ENCODE measurements around the gene EREG. TPM values are rescaled to one million over a fixed set of nuclear protein-coding genes. Genes with fewer than 3 reads are reported as not detected.

Gene EREG
- total and polyA plus RNA-seq, 9 of the 15 experiments (the other 6 are each of a cell fraction or from before 2014, with no cell fraction given) = 0.97 to 7.3 (median 2.5) TPM

GRCh38 chr4:74320559-74321118, 44.3 kb upstream of the EREG start (continued):
- peak; percentile 30; the same call in 1 of the 2 replicates for TF ChIP-seq TFAP4 (CRISPR knock-in tag; IDR thresholded peaks at IDR 0.05; ENCODE audit: borderline replicate concordance)
- TF ChIP-seq ZNF121 (CRISPR knock-in tag; conservative IDR thresholded peaks at IDR 0.05) = no peak
- TF ChIP-seq REST (IDR thresholded peaks at IDR 0.05; ENCODE audit: borderline replicate concordance) = peak; percentile 75; the same call in 1 of the 2 replicates
- TF ChIP-seq REST (CRISPR knock-in tag; IDR thresholded peaks at IDR 0.05; ENCODE audit: low read depth) = no peak
- peak in 1 of 2 experiments; percentile 35; a peak in 2 of 4 replicates for TF ChIP-seq MAZ (CRISPR knock-in tag; conservative IDR thresholded peaks at IDR 0.05 in 1 of 2, IDR thresholded peaks at IDR 0.05 in 1 of 2)
- TF ChIP-seq GATA2 (CRISPR knock-in tag; IDR thresholded peaks at IDR 0.05) = peak; percentile 81
- TF ChIP-seq ARHGAP35 (IDR thresholded peaks at IDR 0.05; ENCODE audit: partially characterized antibody) = no peak
- TF ChIP-seq ZNF274 (IDR thresholded peaks at IDR 0.05; ENCODE audit: borderline replicate concordance, low read depth, low read length) = no peak
- TF ChIP-seq ESRRA (IDR thresholded peaks at IDR 0.05; ENCODE audit: borderline replicate concordance, low read depth) = no peak
- TF ChIP-seq ATF4 (CRISPR knock-in tag; IDR thresholded peaks at IDR 0.05) = no peak
- TF ChIP-seq STAT6 (CRISPR knock-in tag; IDR thresholded peaks at IDR 0.05) = no peak
- TF ChIP-seq TCF7 (IDR thresholded peaks at IDR 0.05; ENCODE audit: borderline replicate concordance) = 0 out of 2 replicates have a peak, but pooled peaks have one; percentile 37

Data from K562 (cell line).